KMS-11 (cell line): ENCODE results near the gene ACOT11.
"Not testable (repeated sequence)": the region's sequence is repeated elsewhere in the genome, so short reads cannot be mapped to it uniquely, and the experiment has no call there.

Experiments
- H2AFZ ChIP-seq: fragments of 200-600 bp; sonication (generic); 2 replicates; pipeline ENCODE4 v1.6.1; 2016; ENCODE audit warnings: antibody characterized with exemption, mixed run types, low read depth
- H3K27ac ChIP-seq: fragments of 200-600 bp; sonication (generic); 2 replicates; pipeline ENCODE4 v1.6.1; 2016; ENCODE audit warnings: mild to moderate bottlenecking, mixed run types
- H3K27me3 ChIP-seq: fragments of 200-600 bp; sonication (generic); 2 replicates; pipeline ENCODE4 v1.6.1; 2017; ENCODE audit warnings: mild to moderate bottlenecking, low read depth, mixed run types, moderate library complexity; ENCODE audit not compliant: insufficient read depth
- H3K36me3 ChIP-seq: fragments of 200-600 bp; sonication (generic); 2 replicates; pipeline ENCODE4 v1.6.1; 2017; ENCODE audit warnings: mild to moderate bottlenecking, mixed run types; ENCODE audit not compliant: insufficient read depth
- H3K4me1 ChIP-seq: fragments of 200-600 bp; sonication (generic); 2 replicates; pipeline ENCODE4 v1.6.1; 2016; ENCODE audit warnings: mild to moderate bottlenecking, low read depth, mixed run types; ENCODE audit not compliant: poor library complexity, severe bottlenecking
- H3K4me2 ChIP-seq: fragments of 200-600 bp; sonication (generic); 2 replicates; pipeline ENCODE4 v1.7.0; 2016; ENCODE audit warnings: mild to moderate bottlenecking, mixed run types
- H3K4me3 ChIP-seq: fragments of 200-600 bp; sonication (generic); IDR thresholded peaks from 2 replicates; pipeline ENCODE4 v1.6.1; 2017; ENCODE audit warnings: low read depth, low read length, mixed read lengths; ENCODE audit not compliant: insufficient read depth
- H3K79me2 ChIP-seq: fragments of 200-600 bp; sonication (generic); 2 replicates; pipeline ENCODE4 v1.6.1; 2016; ENCODE audit warnings: low read depth, mixed run types; ENCODE audit not compliant: insufficient read depth
- H3K9ac ChIP-seq: fragments of 200-600 bp; sonication (generic); 2 replicates; pipeline ENCODE4 v1.6.1; 2016; ENCODE audit warnings: mild to moderate bottlenecking, mixed run types
- H4K20me1 ChIP-seq: fragments of 200-600 bp; sonication (generic); 2 replicates; pipeline ENCODE4 v1.6.1; 2016; ENCODE audit warnings: mild to moderate bottlenecking, mixed run types; ENCODE audit not compliant: insufficient read depth
- TF ChIP-seq, protein P1 (sequence below): fragments of 200-600 bp; sonication (generic); conservative IDR thresholded peaks from 2 replicates; pipeline ENCODE4 v1.6.1; 2017; ENCODE audit warnings: low read depth, mild to moderate bottlenecking, antibody characterized with exemption, low read length, moderate library complexity, mixed read lengths

The ACOT11 gene

DNA sequence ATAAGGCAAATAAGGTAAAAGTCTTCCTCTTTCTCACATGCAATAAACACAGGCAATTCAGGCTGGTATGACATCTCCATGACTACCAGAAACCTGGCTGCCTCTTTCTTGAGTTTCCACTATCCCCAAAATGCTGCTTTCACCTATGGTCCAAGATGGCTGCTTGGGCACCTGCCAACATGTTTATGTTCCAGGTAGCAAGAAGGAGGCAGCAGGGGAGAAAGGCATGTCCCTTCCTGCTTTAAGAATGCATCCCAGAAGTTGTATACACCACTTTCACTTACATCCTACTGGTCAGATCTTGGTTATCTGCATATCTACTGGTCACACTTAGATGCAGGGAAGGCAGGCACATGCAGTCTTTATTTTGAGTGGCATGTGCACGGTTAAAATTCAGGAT lies 19.4 kb upstream of the ACOT11 start:
- H3K36me3 ChIP-seq = no peaks in the 10 kb centered on the region
- H3K27ac ChIP-seq = no peak overlapping the region
- TF ChIP-seq, protein P1, sequence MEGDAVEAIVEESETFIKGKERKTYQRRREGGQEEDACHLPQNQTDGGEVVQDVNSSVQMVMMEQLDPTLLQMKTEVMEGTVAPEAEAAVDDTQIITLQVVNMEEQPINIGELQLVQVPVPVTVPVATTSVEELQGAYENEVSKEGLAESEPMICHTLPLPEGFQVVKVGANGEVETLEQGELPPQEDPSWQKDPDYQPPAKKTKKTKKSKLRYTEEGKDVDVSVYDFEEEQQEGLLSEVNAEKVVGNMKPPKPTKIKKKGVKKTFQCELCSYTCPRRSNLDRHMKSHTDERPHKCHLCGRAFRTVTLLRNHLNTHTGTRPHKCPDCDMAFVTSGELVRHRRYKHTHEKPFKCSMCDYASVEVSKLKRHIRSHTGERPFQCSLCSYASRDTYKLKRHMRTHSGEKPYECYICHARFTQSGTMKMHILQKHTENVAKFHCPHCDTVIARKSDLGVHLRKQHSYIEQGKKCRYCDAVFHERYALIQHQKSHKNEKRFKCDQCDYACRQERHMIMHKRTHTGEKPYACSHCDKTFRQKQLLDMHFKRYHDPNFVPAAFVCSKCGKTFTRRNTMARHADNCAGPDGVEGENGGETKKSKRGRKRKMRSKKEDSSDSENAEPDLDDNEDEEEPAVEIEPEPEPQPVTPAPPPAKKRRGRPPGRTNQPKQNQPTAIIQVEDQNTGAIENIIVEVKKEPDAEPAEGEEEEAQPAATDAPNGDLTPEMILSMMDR = no peak
- H3K4me2 ChIP-seq = no peak overlapping the region
- H3K9ac ChIP-seq = no peak overlapping the region
- H3K4me3 ChIP-seq = no peak overlapping the region
- no peaks in the 10 kb centered on the region for H3K79me2 ChIP-seq
- no peaks in the 10 kb centered on the region for H3K27me3 ChIP-seq
- H2AFZ ChIP-seq = no peak overlapping the region
- no peaks in the 10 kb centered on the region for H3K4me1 ChIP-seq
- H4K20me1 ChIP-seq = no peaks in the 10 kb centered on the region

DNA sequence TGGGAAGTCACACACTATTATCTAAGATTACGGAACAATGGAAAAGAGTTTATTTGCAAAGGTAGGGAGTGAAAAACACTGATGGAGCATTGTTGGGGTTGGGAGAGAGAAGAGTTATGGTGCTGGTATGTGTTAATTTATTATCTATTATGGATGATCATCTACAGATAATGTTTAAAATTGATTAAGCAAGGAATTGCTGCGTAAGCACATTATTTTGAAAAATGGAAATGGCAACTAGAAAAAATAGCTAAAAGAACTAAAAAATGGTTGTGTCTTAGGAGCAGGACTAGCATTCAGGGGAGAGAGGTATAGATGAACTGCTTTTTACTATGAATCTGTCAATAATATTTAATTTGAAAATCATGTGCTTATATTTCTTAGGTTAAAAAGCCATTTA lies 16.0 kb upstream of the ACOT11 start:
- Histone ChIP-seq H3K4me2 (no peak overlapping the region), H2AFZ (no peak overlapping the region), H3K27me3 (no peaks in the 10 kb centered on the region), H3K4me3 (no peak overlapping the region), H3K9ac (no peak overlapping the region), H3K79me2 (no peaks in the 10 kb centered on the region), H3K4me1 (no peaks in the 10 kb centered on the region), H4K20me1 (no peaks in the 10 kb centered on the region), H3K36me3 (no peaks in the 10 kb centered on the region), H3K27ac (no peak overlapping the region)
- TF ChIP-seq, protein P1 = no peak

DNA sequence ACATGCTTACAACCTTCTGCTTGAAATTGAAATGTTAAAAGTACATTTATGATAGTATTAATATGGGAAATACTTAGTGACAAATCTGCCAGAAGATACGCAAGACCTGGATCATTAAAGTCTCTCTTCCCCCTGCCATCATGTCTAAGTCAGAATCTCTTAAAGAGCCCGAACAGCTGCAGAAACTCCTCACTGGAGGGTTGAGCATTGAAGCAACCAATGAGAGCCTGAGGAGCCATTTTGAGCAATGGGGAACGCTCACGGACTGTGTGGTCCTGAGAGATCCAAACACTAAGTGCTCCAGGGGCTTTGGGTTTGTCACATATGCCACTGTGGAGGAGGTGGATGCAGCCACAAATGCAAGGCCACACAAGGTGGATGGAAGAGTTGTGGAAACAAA lies 11.4 kb upstream of the ACOT11 start:
- H3K4me1 ChIP-seq = not testable (repeated sequence)

DNA sequence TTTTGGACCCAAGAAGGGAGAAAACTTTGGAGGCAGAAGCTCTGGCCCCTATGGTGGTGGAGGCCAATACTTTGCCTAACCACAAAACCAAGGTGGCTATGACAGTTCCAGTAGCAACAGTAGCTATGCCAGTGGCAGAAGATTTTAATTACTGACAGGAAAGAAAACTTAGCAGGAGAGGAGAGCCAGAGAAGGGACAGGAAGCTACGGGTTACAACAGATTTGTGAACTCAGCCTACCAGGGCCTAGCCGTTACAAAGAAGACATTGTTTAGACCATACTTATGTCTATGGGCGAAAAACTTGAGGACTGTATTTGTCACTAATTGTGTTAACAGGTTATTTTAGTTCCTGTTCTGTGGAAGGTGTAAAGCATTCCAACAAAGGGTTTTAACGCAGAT lies 10.4 kb upstream of the ACOT11 start:
- H2AFZ ChIP-seq = no peak overlapping the region

More for the DNA sequence above, 11.4 kb upstream of the ACOT11 start:
- not testable (repeated sequence) for H3K36me3 ChIP-seq, H3K4me2 ChIP-seq, H4K20me1 ChIP-seq, H3K27me3 ChIP-seq, H3K4me3 ChIP-seq, H3K79me2 ChIP-seq, H3K27ac ChIP-seq, H3K9ac ChIP-seq, H2AFZ ChIP-seq

DNA sequence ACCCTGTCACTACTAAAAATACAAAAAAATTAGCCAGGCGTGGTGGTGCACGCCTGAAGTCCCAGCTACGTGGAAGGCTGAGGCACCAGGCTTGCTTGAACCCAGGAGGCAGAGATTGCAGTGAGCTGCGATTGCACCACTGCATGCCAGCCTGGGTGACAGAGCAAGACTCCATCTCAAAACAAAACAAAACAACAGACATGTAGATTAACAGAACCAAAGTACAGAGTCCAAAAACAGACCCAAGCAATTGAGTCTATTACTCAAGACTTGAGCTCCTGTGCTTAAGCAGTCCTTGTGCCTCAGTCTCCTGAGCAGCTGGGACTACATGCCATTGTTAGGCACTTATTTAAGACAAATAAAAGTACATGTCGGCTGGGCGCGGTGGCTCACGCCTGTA lies 9.5 kb upstream of the ACOT11 start:
- Histone ChIP-seq H4K20me1 (no peaks in the 10 kb centered on the region), H3K79me2 (no peaks in the 10 kb centered on the region), H3K27ac (no peak overlapping the region), H3K4me3 (no peak overlapping the region), H2AFZ (no peak overlapping the region), H3K9ac (no peak overlapping the region), H3K4me2 (no peak overlapping the region), H3K27me3 (no peaks in the 10 kb centered on the region), H3K4me1 (no peaks in the 10 kb centered on the region), H3K36me3 (no peaks in the 10 kb centered on the region)
- TF ChIP-seq, protein P1 = no peak

More for the DNA sequence above, 10.4 kb upstream of the ACOT11 start:
- Histone ChIP-seq H3K4me2 (no peak overlapping the region), H3K4me1 (no peaks in the 10 kb centered on the region), H3K27ac (no peak overlapping the region), H3K79me2 (no peaks in the 10 kb centered on the region), H3K36me3 (no peaks in the 10 kb centered on the region), H3K9ac (no peak overlapping the region), H3K4me3 (no peak overlapping the region), H4K20me1 (no peaks in the 10 kb centered on the region), H3K27me3 (no peaks in the 10 kb centered on the region)
- TF ChIP-seq, protein P1 = no peak
